Gastroesophageal sphincter (tissue), 3 donors: ENCODE results near the gene POU2F1.

ENCODE experiments used
- EP300 ChIP-seq: sonication (generic); formaldehyde crosslinking; IDR thresholded peaks from one replicate; pipeline ENCODE4 v1.6.1; 2017; ENCODE audit warnings: antibody characterized with exemption, mild to moderate bottlenecking
- POLR2A ChIP-seq, 2 donors: fragments of 450-650 bp; IDR thresholded peaks; one replicate each; pipeline ENCODE4 v1.6.1; 2017; ENCODE audit warnings: antibody characterized with exemption in 2 of 2, mild to moderate bottlenecking in 2 of 2, moderate library complexity in 1 of 2
- TF ChIP-seq, protein P1 (sequence below), 4 experiments: fragments of 200-600 bp in 2 of 4; fragments of 450-650 bp in 2 of 4; sonication (generic) in 1 of 4; IDR thresholded peaks; one replicate each; pipeline ENCODE4 v1.5.1; 2017 to 2019; ENCODE audit warnings: antibody characterized with exemption in 4 of 4, mild to moderate bottlenecking in 2 of 4, moderate library complexity in 2 of 4

DNA sequence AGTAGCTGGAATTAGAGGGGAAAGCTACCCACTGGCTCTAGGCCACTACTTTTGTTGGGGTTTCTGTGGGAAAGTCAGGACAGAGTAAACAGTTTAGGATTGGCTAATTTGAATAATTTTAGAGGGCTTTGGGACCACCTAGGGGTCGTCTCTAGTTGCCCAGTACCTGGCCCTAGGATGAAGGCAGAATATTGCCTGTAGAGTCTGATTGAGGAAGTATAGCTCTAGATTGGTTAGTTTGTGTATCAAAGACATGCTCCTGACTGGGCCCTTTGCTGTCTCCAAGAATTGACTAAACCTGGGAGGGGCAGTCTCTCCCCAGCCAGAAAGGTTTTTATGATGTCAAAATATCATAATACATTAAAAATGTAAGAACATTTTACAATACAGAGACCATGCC is 142.0 kb downstream of the POU2F1 start:
- TF ChIP-seq, protein P1, sequence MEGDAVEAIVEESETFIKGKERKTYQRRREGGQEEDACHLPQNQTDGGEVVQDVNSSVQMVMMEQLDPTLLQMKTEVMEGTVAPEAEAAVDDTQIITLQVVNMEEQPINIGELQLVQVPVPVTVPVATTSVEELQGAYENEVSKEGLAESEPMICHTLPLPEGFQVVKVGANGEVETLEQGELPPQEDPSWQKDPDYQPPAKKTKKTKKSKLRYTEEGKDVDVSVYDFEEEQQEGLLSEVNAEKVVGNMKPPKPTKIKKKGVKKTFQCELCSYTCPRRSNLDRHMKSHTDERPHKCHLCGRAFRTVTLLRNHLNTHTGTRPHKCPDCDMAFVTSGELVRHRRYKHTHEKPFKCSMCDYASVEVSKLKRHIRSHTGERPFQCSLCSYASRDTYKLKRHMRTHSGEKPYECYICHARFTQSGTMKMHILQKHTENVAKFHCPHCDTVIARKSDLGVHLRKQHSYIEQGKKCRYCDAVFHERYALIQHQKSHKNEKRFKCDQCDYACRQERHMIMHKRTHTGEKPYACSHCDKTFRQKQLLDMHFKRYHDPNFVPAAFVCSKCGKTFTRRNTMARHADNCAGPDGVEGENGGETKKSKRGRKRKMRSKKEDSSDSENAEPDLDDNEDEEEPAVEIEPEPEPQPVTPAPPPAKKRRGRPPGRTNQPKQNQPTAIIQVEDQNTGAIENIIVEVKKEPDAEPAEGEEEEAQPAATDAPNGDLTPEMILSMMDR (IDR thresholded peaks at IDR 0.05): no peak
- TF ChIP-seq EP300 (no peak), POLR2A (IDR thresholded peaks at IDR 0.05) (no peak)
